ENCODE data around the gene TMEM220.
"Not testable (repeated sequence)": the region's sequence is repeated elsewhere in the genome, so short reads cannot be mapped to it uniquely, and the experiment has no call there.

Gene TMEM220

GRCh38 chr17:10705727-10706126, 24.1 kb downstream of the TMEM220 start:
- no peak for ATAC-seq (replicated peaks; ENCODE audit: extremely low read depth, poor library complexity, severe bottlenecking)
- no peak overlapping the region for H3K4me3 Mint-ChIP-seq
- no peaks in the 10 kb centered on the region for H3K9me3 Mint-ChIP-seq
- peaks cover 42% of the 10 kb centered on the region for H3K4me1 Mint-ChIP-seq
- no peaks in the 10 kb centered on the region for H3K27me3 Mint-ChIP-seq
- no peak for DNase-seq (ENCODE audit: low spot score in 2 of 2)
- peak overlapping the region; percentile 22 for H3K27ac Mint-ChIP-seq (ENCODE audit: low read depth)
- H3K36me3 Mint-ChIP-seq (ENCODE audit: insufficient read depth), result peaks cover 45% of the 10 kb centered on the region

- no peak for DNase-seq (ENCODE audit: low spot score in 2 of 2)
- H3K27ac Mint-ChIP-seq (ENCODE audit: low read depth), result no peak overlapping the region
- H3K27me3 Mint-ChIP-seq, result no peaks in the 10 kb centered on the region
- no peak overlapping the region for H3K4me3 Mint-ChIP-seq
- H3K4me1 Mint-ChIP-seq, result peaks cover 52% of the 10 kb centered on the region
- H3K36me3 Mint-ChIP-seq (ENCODE audit: insufficient read depth), result peaks cover 26% of the 10 kb centered on the region
- no peak for ATAC-seq (replicated peaks; ENCODE audit: extremely low read depth, poor library complexity, severe bottlenecking)
- H3K9me3 Mint-ChIP-seq, result no peaks in the 10 kb centered on the region
Observed at GRCh38 chr17:10702574-10702973, 27.2 kb downstream of the TMEM220 start.

- Mint-ChIP-seq H3K27ac (ENCODE audit: low read depth) (peak overlapping the region; percentile 11), H3K9me3 (no peaks in the 10 kb centered on the region), H3K4me3 (peak overlapping the region; percentile 57), H3K4me1 (peaks cover 58% of the 10 kb centered on the region), H3K36me3 (ENCODE audit: insufficient read depth) (peaks cover 20% of the 10 kb centered on the region), H3K27me3 (no peaks in the 10 kb centered on the region)
- no peak for ATAC-seq (replicated peaks; ENCODE audit: extremely low read depth, poor library complexity, severe bottlenecking)
- DNase-seq (ENCODE audit: low spot score in 2 of 2), result no peak
Observed at GRCh38 chr17:10699856-10700255, 30.0 kb downstream of the TMEM220 start.

GRCh38 chr17:10698096-10698818, 31.6 kb downstream of the TMEM220 start:
- H3K9me3 Mint-ChIP-seq, result no peaks in the 10 kb centered on the region
- peak overlapping the region; percentile 95 for H3K27ac Mint-ChIP-seq (ENCODE audit: low read depth)
- H3K27me3 Mint-ChIP-seq, result no peaks in the 10 kb centered on the region
- peak overlapping the region; percentile 91 for H3K4me3 Mint-ChIP-seq
- no peak for DNase-seq (ENCODE audit: low spot score in 2 of 2)
- ATAC-seq (replicated peaks; ENCODE audit: extremely low read depth, poor library complexity, severe bottlenecking), result peak; percentile 6
- peaks cover 24% of the 10 kb centered on the region for H3K36me3 Mint-ChIP-seq (ENCODE audit: insufficient read depth)
- H3K4me1 Mint-ChIP-seq, result peaks cover 57% of the 10 kb centered on the region

- H3K9me3 Mint-ChIP-seq, result no peaks in the 10 kb centered on the region
- H3K36me3 Mint-ChIP-seq (ENCODE audit: insufficient read depth), result peaks cover 33% of the 10 kb centered on the region
- H3K4me3 Mint-ChIP-seq, result peak within 1 kb of the TSS; percentile 91
- H3K27me3 Mint-ChIP-seq, result no peaks in the 10 kb centered on the region
- ATAC-seq (replicated peaks; ENCODE audit: extremely low read depth, poor library complexity, severe bottlenecking), result peak; percentile 95
- peak within 1 kb of the TSS; percentile 95 for H3K27ac Mint-ChIP-seq (ENCODE audit: low read depth)
- peaks cover 62% of the 10 kb centered on the region for H3K4me1 Mint-ChIP-seq
- peak; percentile 77 to 79 for DNase-seq (ENCODE audit: low spot score in 2 of 2)
Observed at GRCh38 chr17:10697092-10698081, 32.4 kb downstream of the TMEM220 start, which contains the start of the genes ADPRM and SCO1. ADPRM (plus strand) TSS chr17:10697594; CDS start chr17:10704927, 7,333 bp downstream. SCO1 (minus strand) TSS chr17:10697533; CDS start chr17:10697507, 26 bp downstream.

- peaks cover 60% of the 10 kb centered on the region for H3K4me1 Mint-ChIP-seq
- peaks cover 42% of the 10 kb centered on the region for H3K36me3 Mint-ChIP-seq (ENCODE audit: insufficient read depth)
- not testable (repeated sequence) for H3K9me3 Mint-ChIP-seq; ATAC-seq (replicated peaks; ENCODE audit: extremely low read depth, poor library complexity, severe bottlenecking); DNase-seq (ENCODE audit: low spot score in 2 of 2); H3K27ac Mint-ChIP-seq (ENCODE audit: low read depth); H3K27me3 Mint-ChIP-seq
- peak overlapping the region; percentile 91 for H3K4me3 Mint-ChIP-seq
Observed at GRCh38 chr17:10695875-10696407, 33.9 kb downstream of the TMEM220 start.

- Mint-ChIP-seq H3K4me3 (no peak overlapping the region), H3K27me3 (no peaks in the 10 kb centered on the region), H3K27ac (ENCODE audit: low read depth) (no peak overlapping the region), H3K9me3 (no peaks in the 10 kb centered on the region), H3K36me3 (ENCODE audit: insufficient read depth) (peaks cover 60% of the 10 kb centered on the region), H3K4me1 (peaks cover 24% of the 10 kb centered on the region)
- ATAC-seq (replicated peaks; ENCODE audit: extremely low read depth, poor library complexity, severe bottlenecking), result no peak
- DNase-seq (ENCODE audit: low spot score in 2 of 2), result no peak
Observed at GRCh38 chr17:10687499-10687898, 42.3 kb downstream of the TMEM220 start.

GRCh38 chr17:10683853-10684252, 46.0 kb downstream of the TMEM220 start:
- Mint-ChIP-seq H3K9me3 (no peaks in the 10 kb centered on the region), H3K27me3 (no peaks in the 10 kb centered on the region), H3K4me1 (no peaks in the 10 kb centered on the region), H3K4me3 (no peak overlapping the region), H3K36me3 (ENCODE audit: insufficient read depth) (peaks cover 59% of the 10 kb centered on the region), H3K27ac (ENCODE audit: low read depth) (no peak overlapping the region)
- ATAC-seq (replicated peaks; ENCODE audit: extremely low read depth, poor library complexity, severe bottlenecking) (no peak), DNase-seq (ENCODE audit: low spot score in 2 of 2) (no peak)

GRCh38 chr17:10681866-10682446, 47.9 kb downstream of the TMEM220 start:
- Mint-ChIP-seq H3K36me3 (ENCODE audit: insufficient read depth) (peaks cover 58% of the 10 kb centered on the region), H3K27me3 (no peaks in the 10 kb centered on the region), H3K4me1 (no peaks in the 10 kb centered on the region), H3K4me3 (no peak overlapping the region), H3K27ac (ENCODE audit: low read depth) (no peak overlapping the region), H3K9me3 (no peaks in the 10 kb centered on the region)
- ATAC-seq (replicated peaks; ENCODE audit: extremely low read depth, poor library complexity, severe bottlenecking) (no peak), DNase-seq (ENCODE audit: low spot score in 2 of 2) (no peak)

- ATAC-seq (replicated peaks; ENCODE audit: extremely low read depth, poor library complexity, severe bottlenecking), result no peak
- no peak overlapping the region for H3K4me3 Mint-ChIP-seq
- no peak overlapping the region for H3K27ac Mint-ChIP-seq (ENCODE audit: low read depth)
- H3K36me3 Mint-ChIP-seq (ENCODE audit: insufficient read depth), result peaks cover 21% of the 10 kb centered on the region
- no peaks in the 10 kb centered on the region for H3K27me3 Mint-ChIP-seq
- DNase-seq (ENCODE audit: low spot score in 2 of 2), result no peak
- no peaks in the 10 kb centered on the region for H3K4me1 Mint-ChIP-seq
- H3K9me3 Mint-ChIP-seq, result no peaks in the 10 kb centered on the region
Observed at GRCh38 chr17:10674704-10675103, 55.1 kb downstream of the TMEM220 start.

- no peak overlapping the region for H3K27ac Mint-ChIP-seq (ENCODE audit: low read depth)
- peaks cover 18% of the 10 kb centered on the region for H3K36me3 Mint-ChIP-seq (ENCODE audit: insufficient read depth)
- no peak overlapping the region for H3K4me3 Mint-ChIP-seq
Observed at GRCh38 chr17:10673312-10673711, 56.5 kb downstream of the TMEM220 start.

GRCh38 chr17:10668775-10669174, 61.0 kb downstream of the TMEM220 start:
- H3K4me3 Mint-ChIP-seq, result no peak overlapping the region
- H3K9me3 Mint-ChIP-seq, result no peaks in the 10 kb centered on the region
- H3K4me1 Mint-ChIP-seq, result no peaks in the 10 kb centered on the region
- DNase-seq (ENCODE audit: low spot score in 2 of 2) (no peak), ATAC-seq (replicated peaks; ENCODE audit: extremely low read depth, poor library complexity, severe bottlenecking) (no peak)
- H3K27me3 Mint-ChIP-seq, result no peaks in the 10 kb centered on the region
- H3K36me3 Mint-ChIP-seq (ENCODE audit: insufficient read depth), result peaks cover 7% of the 10 kb centered on the region
- H3K27ac Mint-ChIP-seq (ENCODE audit: low read depth), result no peak overlapping the region

More at GRCh38 chr17:10673312-10673711, 56.5 kb downstream of the TMEM220 start:
- ATAC-seq (replicated peaks; ENCODE audit: extremely low read depth, poor library complexity, severe bottlenecking), result no peak
- DNase-seq (ENCODE audit: low spot score in 2 of 2), result no peak
- Mint-ChIP-seq H3K27me3 (no peaks in the 10 kb centered on the region), H3K4me1 (no peaks in the 10 kb centered on the region), H3K9me3 (no peaks in the 10 kb centered on the region)
